Measurements from ENCODE around the gene RUFY3. TPM values are rescaled to one million over a fixed set of nuclear protein-coding genes. Genes with fewer than 3 reads are reported as not detected.

RUFY3 gene
- total and polyA plus RNA-seq, 2 of the 13 experiments (the other 11 are each of a cell fraction or from before 2014, with no cell fraction given): 17.9 to 25.3 TPM

DNA sequence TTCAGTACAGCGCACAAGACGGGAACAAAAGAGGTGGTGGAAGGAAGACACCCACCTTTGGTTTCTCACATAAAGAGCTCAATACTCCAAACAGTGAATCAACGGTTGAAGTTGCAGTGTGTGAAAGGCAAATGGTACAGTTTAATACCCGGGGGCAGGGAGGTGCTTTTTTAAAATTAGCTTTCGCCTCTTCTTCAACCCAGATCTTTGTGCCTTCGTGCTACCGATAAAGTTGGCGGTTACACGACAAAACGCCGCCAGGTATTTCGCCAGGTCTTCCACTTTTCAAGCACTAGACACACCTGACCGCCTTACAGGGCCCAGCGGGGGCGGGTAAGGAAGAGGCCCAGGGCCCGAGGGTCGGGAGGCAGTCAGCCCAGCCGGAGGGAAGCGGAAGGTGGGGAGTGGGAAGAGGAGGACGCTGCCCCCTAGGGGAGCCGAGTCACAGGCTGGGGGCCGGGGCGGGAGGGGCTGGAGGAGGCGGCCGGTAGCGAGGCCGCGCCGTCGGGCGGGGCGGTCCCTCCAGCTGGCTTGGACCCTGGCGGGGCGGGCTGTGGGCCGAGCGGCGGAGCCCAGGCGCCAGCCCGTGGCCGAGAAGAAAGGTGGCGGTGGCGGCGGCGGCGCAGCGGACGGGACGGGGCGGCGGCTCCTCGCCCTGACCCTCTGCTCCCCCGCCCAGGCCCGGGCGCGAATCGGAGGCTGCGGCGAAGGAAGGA is 17.4 kb upstream of the RUFY3 start (continued):
- TF ChIP-seq, protein P1, sequence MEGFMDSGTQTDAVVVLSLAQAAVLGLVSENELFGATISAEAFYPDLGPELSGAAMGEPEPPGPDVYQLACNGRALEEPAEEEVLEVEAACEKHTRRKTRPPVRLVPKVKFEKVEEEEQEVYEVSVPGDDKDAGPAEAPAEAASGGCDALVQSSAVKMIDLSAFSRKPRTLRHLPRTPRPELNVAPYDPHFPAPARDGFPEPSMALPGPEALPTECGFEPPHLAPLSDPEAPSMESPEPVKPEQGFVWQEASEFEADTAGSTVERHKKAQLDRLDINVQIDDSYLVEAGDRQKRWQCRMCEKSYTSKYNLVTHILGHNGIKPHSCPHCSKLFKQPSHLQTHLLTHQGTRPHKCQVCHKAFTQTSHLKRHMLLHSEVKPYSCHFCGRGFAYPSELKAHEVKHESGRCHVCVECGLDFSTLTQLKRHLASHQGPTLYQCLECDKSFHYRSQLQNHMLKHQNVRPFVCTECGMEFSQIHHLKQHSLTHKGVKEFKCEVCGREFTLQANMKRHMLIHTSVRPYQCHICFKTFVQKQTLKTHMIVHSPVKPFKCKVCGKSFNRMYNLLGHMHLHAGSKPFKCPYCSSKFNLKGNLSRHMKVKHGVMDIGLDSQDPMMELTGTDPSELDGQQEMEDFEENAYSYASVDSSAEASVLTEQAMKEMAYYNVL (CRISPR knock-in tag; IDR thresholded peaks at IDR 0.05; ENCODE audit: borderline replicate concordance): 0 out of 2 replicates have a peak, but pooled peaks have one; percentile 48
- TF ChIP-seq ZNF547 (CRISPR knock-in tag; IDR thresholded peaks at IDR 0.05) (no peak; the same call in 1 of the 2 replicates), SP5 (CRISPR knock-in tag; IDR thresholded peaks at IDR 0.05; ENCODE audit: borderline replicate concordance, low read depth) (0 out of 2 replicates have a peak, but pooled peaks have one; percentile 15), LCORL (IDR thresholded peaks at IDR 0.05) (no peak), LCORL (CRISPR knock-in tag; IDR thresholded peaks at IDR 0.05) (peak; percentile 56), ZFP36L2 (CRISPR knock-in tag; IDR thresholded peaks at IDR 0.05) (no peak), YEATS4 (CRISPR knock-in tag; IDR thresholded peaks at IDR 0.05; ENCODE audit: borderline replicate concordance) (peak; percentile 37; the same call in 1 of the 2 replicates), NCOA2 (CRISPR knock-in tag; IDR thresholded peaks at IDR 0.05) (no peak), ZNF317 (CRISPR knock-in tag; IDR thresholded peaks at IDR 0.05) (0 out of 2 replicates have a peak, but pooled peaks have one; percentile 40), ZNF556 (CRISPR knock-in tag; IDR thresholded peaks at IDR 0.05; ENCODE audit: borderline replicate concordance) (peak; percentile 76; the same call in 1 of the 2 replicates)
- TF ChIP-seq, protein P2, sequence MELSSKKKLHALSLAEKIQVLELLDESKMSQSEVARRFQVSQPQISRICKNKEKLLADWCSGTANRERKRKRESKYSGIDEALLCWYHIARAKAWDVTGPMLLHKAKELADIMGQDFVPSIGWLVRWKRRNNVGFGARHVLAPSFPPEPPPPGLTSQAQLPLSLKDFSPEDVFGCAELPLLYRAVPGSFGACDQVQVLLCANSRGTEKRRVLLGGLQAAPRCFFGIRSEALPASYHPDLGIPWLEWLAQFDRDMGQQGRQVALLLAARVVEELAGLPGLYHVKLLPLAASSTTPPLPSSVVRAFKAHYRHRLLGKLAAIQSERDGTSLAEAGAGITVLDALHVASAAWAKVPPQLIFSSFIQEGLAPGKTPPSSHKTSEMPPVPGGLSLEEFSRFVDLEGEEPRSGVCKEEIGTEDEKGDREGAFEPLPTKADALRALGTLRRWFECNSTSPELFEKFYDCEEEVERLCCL (CRISPR knock-in tag; IDR thresholded peaks at IDR 0.05; ENCODE audit: borderline replicate concordance): no peak
- TF ChIP-seq, protein P3, sequence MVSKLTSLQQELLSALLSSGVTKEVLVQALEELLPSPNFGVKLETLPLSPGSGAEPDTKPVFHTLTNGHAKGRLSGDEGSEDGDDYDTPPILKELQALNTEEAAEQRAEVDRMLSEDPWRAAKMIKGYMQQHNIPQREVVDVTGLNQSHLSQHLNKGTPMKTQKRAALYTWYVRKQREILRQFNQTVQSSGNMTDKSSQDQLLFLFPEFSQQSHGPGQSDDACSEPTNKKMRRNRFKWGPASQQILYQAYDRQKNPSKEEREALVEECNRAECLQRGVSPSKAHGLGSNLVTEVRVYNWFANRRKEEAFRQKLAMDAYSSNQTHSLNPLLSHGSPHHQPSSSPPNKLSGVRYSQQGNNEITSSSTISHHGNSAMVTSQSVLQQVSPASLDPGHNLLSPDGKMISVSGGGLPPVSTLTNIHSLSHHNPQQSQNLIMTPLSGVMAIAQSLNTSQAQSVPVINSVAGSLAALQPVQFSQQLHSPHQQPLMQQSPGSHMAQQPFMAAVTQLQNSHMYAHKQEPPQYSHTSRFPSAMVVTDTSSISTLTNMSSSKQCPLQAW (CRISPR knock-in tag; IDR thresholded peaks at IDR 0.05): peak; percentile 50; the same call in 1 of the 2 replicates
- TF ChIP-seq, protein P4, sequence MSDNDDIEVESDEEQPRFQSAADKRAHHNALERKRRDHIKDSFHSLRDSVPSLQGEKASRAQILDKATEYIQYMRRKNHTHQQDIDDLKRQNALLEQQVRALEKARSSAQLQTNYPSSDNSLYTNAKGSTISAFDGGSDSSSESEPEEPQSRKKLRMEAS (IDR thresholded peaks at IDR 0.05): peak; percentile 38; the same call in 1 of the 2 replicates
- TF ChIP-seq, protein P5, sequence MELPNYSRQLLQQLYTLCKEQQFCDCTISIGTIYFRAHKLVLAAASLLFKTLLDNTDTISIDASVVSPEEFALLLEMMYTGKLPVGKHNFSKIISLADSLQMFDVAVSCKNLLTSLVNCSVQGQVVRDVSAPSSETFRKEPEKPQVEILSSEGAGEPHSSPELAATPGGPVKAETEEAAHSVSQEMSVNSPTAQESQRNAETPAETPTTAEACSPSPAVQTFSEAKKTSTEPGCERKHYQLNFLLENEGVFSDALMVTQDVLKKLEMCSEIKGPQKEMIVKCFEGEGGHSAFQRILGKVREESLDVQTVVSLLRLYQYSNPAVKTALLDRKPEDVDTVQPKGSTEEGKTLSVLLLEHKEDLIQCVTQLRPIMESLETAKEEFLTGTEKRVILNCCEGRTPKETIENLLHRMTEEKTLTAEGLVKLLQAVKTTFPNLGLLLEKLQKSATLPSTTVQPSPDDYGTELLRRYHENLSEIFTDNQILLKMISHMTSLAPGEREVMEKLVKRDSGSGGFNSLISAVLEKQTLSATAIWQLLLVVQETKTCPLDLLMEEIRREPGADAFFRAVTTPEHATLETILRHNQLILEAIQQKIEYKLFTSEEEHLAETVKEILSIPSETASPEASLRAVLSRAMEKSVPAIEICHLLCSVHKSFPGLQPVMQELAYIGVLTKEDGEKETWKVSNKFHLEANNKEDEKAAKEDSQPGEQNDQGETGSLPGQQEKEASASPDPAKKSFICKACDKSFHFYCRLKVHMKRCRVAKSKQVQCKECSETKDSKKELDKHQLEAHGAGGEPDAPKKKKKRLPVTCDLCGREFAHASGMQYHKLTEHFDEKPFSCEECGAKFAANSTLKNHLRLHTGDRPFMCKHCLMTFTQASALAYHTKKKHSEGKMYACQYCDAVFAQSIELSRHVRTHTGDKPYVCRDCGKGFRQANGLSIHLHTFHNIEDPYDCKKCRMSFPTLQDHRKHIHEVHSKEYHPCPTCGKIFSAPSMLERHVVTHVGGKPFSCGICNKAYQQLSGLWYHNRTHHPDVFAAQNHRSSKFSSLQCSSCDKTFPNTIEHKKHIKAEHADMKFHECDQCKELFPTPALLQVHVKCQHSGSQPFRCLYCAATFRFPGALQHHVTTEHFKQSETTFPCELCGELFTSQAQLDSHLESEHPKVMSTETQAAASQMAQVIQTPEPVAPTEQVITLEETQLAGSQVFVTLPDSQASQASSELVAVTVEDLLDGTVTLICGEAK (IDR thresholded peaks at IDR 0.05): peak; percentile 53
- TF ChIP-seq, protein P5 (CRISPR knock-in tag; IDR thresholded peaks at IDR 0.05): peak; percentile 94
